GM12874 (cell line): ENCODE results near the gene CAPN9.

Experiments used
- CTCF ChIP-seq: IDR thresholded peaks from 2 replicates; pipeline ENCODE4 v1.5.1; 2011; ENCODE audit warnings: low read depth, mild to moderate bottlenecking, control low read depth, low read length, moderate library complexity; ENCODE audit not compliant: insufficient read depth

Gene CAPN9

GRCh38 chr1:230820568-230820967 is 73.4 kb downstream of the CAPN9 start:
- no peak for TF ChIP-seq CTCF

- TF ChIP-seq CTCF: no peak
Observed at GRCh38 chr1:230821346-230821745, 74.2 kb downstream of the CAPN9 start.

- no peak for TF ChIP-seq CTCF
Observed at GRCh38 chr1:230822092-230822581, 74.9 kb downstream of the CAPN9 start.

GRCh38 chr1:230823426-230823825 is 76.2 kb downstream of the CAPN9 start:
- TF ChIP-seq CTCF: no peak

- no peak for TF ChIP-seq CTCF
Observed at GRCh38 chr1:230823931-230824381, 76.8 kb downstream of the CAPN9 start.

- no peak for TF ChIP-seq CTCF
Observed at GRCh38 chr1:230824551-230824918, 77.3 kb downstream of the CAPN9 start.

- TF ChIP-seq CTCF: no peak
Observed at GRCh38 chr1:230824919-230825721, 77.9 kb downstream of the CAPN9 start.
